Right atrium auricular region (tissue), 2 donors: ENCODE measurements around the gene LCLAT1. TPM values are rescaled to one million over a fixed set of nuclear protein-coding genes. Genes with fewer than 3 reads are reported as not detected.

Experiments used
- DNase-seq: peaks from one replicate; pipeline ENCODE4 v3.0.0-alpha.2; 2019; ENCODE audit warnings: low spot score
- H3K27ac ChIP-seq, 2 donors: fragments of 200-600 bp; sonication (generic); 1 replicate in 1 of 2; 2 replicates in 1 of 2; pipeline ENCODE4 v1.5.1; 2016 to 2019
- H3K27me3 ChIP-seq, 2 donors: fragments of 200-600 bp; sonication (generic); one replicate each; pipeline versions ENCODE4 v1.5.1 to v1.6.0; 2017 to 2019
- H3K36me3 ChIP-seq: fragments of 200-600 bp; sonication (generic); one replicate; pipeline ENCODE4 v1.5.1; 2016
- H3K4me1 ChIP-seq, 2 donors: fragments of 200-600 bp; sonication (generic); one replicate each; pipeline versions ENCODE4 v1.5.1 to v1.6.0; 2017 to 2019
- H3K4me3 ChIP-seq, 2 donors: fragments of 200-600 bp; sonication (generic); 1 replicate in 1 of 2; 2 replicates in 1 of 2; pipeline ENCODE4 v1.5.1; 2017 to 2019; ENCODE audit warnings: mild to moderate bottlenecking in 1 of 2, moderate library complexity in 1 of 2
- H3K9me3 ChIP-seq, 2 donors: fragments of 200-600 bp; sonication (generic); one replicate each; pipeline ENCODE4 v1.5.1; 2019
- total RNA-seq, 2 donors: library from RNA; depleted of rRNA; stranded (reverse); fragments of >200 nt; gene quantifications; one replicate each; pipeline ENCODE4 v1.1.0, GENCODE V29; 2016
- TF ChIP-seq, protein P1 (sequence below), 2 donors: fragments of 200-600 bp; sonication (generic); IDR thresholded peaks; one replicate each; pipeline ENCODE4 v1.5.1; 2019; ENCODE audit warnings: antibody characterized with exemption in 2 of 2

The LCLAT1 gene
- total RNA-seq, 2 donors from 2014 or later: 13.2 to 14.3 TPM

DNA sequence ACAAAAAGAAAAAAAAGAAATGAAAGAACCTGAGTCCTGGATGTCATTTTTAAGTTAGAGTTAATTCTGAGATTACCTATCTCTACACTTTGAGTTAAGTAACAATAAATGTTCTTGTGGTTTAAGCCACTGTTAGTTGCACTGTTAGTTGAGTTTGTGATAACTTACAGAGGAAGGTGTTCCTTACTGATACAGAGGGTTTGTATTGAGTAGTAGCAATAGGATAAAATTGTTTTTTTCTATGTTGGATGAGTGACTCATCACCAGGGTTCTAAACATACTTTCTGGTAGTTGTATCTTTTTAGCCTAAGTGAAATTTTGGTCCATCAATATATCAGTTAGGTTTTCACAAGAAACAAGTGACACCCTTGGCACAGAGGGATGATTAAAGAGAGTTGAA is 4.0 kb upstream of the LCLAT1 start:
- Histone ChIP-seq H3K27me3 (no peaks in the 10 kb centered on the region), H3K4me3 (no peak overlapping the region), H3K9me3 (no peaks in the 10 kb centered on the region), H3K27ac (no peak overlapping the region), H3K36me3 (no peaks in the 10 kb centered on the region), H3K4me1 (peaks cover 0 to 16% of the 10 kb centered on the region in 2 donors)
- TF ChIP-seq, protein P1, sequence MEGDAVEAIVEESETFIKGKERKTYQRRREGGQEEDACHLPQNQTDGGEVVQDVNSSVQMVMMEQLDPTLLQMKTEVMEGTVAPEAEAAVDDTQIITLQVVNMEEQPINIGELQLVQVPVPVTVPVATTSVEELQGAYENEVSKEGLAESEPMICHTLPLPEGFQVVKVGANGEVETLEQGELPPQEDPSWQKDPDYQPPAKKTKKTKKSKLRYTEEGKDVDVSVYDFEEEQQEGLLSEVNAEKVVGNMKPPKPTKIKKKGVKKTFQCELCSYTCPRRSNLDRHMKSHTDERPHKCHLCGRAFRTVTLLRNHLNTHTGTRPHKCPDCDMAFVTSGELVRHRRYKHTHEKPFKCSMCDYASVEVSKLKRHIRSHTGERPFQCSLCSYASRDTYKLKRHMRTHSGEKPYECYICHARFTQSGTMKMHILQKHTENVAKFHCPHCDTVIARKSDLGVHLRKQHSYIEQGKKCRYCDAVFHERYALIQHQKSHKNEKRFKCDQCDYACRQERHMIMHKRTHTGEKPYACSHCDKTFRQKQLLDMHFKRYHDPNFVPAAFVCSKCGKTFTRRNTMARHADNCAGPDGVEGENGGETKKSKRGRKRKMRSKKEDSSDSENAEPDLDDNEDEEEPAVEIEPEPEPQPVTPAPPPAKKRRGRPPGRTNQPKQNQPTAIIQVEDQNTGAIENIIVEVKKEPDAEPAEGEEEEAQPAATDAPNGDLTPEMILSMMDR (IDR thresholded peaks at IDR 0.05): no peak
- no peak for DNase-seq

DNA sequence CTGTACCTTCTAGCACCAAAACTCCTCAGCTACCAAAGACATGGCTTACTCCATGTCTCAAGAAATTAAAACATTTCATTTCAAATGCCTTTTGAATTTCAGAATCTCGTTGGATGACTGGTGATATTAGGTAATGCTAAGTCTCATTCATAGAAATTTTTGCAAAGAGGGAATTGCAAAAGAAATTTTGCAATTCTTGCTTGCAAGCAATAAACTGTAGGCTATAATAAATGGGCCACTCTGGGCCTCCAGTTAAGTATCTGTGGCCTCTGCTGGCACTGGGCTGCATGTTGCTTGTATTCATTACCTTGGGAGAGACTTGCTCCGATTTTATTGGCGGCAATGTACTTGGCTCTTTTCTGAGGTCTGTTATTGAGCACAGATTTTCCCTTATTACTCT is 2.8 kb upstream of the LCLAT1 start:
- no peaks in the 10 kb centered on the region for H3K36me3 ChIP-seq
- peaks cover 0 to 19% of the 10 kb centered on the region in 2 donors for H3K4me1 ChIP-seq
- no peak for DNase-seq
- TF ChIP-seq, protein P1 (IDR thresholded peaks at IDR 0.05): no peak
- H3K9me3 ChIP-seq: no peaks in the 10 kb centered on the region
- H3K27ac ChIP-seq: no peak overlapping the region
- H3K27me3 ChIP-seq: no peaks in the 10 kb centered on the region
- H3K4me3 ChIP-seq: no peak overlapping the region

DNA sequence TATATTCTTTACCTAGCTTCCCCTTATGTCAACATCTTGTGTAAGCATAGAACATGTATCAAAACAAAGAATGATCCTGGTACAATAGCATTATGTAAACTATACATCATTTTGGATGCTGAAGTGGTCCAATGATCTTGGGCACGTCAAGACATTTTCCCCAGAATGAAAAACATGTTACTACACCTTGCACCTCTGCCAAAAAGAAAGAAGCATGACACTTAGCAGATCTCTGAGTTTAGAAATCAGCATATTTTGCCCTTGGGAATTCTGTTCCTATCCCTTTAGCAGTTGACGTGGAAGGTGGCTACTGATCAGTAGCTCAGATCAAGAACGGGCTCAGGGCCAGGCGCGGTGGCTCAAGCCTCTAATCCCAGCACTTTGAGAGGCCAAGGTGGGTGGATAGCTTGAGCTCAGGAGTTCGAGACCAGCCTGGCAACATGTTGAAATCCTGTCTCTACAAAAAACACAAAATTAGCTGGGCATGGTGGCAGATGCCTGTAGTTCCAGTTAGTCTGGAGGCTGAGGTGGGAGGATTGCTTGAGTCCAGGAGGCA is 1.7 kb upstream of the LCLAT1 start:
- no peak for DNase-seq
- H3K9me3 ChIP-seq: no peaks in the 10 kb centered on the region
- TF ChIP-seq, protein P1 (IDR thresholded peaks at IDR 0.05): no peak
- H3K27ac ChIP-seq: no peak overlapping the region
- peaks cover 0 to 19% of the 10 kb centered on the region in 2 donors for H3K4me1 ChIP-seq
- H3K27me3 ChIP-seq: no peaks in the 10 kb centered on the region
- H3K36me3 ChIP-seq: no peaks in the 10 kb centered on the region
- no peak overlapping the region for H3K4me3 ChIP-seq

DNA sequence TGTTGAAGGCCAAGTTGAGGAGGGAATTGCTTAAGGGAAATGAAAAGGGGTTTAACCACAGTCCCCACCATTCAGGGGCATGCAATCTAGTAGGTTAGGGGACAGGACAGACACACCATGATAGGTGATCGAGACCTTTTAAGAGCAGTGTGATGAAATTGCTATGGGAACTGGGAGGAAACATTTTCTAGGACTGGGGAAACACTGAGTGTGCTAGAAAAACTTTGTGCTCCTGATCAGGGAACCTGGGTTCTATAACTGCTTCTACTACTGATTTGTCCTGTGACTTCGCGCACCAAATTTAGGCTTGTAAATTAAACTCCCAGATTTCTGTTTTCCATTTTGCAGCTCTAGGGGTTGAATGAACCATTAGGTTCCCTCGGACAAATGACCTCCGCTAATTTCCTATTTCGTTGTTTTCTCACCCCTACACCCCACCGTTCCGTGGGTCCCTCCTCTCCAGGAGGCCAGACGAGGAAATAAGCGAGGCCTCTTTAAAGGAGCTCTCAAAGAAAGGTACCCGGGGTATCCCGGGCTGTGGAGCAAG is 371 bp upstream of the LCLAT1 start:
- Histone ChIP-seq H3K36me3 (no peaks in the 10 kb centered on the region), H3K4me3 (peak overlapping the region; percentile 84 to 88), H3K27me3 (no peaks in the 10 kb centered on the region), H3K27ac (peak overlapping the region; percentile 79 to 83), H3K4me1 (peaks cover 0 to 19% of the 10 kb centered on the region in 2 donors), H3K9me3 (no peaks in the 10 kb centered on the region)
- no peak for DNase-seq
- TF ChIP-seq, protein P1 (IDR thresholded peaks at IDR 0.05): no peak

DNA sequence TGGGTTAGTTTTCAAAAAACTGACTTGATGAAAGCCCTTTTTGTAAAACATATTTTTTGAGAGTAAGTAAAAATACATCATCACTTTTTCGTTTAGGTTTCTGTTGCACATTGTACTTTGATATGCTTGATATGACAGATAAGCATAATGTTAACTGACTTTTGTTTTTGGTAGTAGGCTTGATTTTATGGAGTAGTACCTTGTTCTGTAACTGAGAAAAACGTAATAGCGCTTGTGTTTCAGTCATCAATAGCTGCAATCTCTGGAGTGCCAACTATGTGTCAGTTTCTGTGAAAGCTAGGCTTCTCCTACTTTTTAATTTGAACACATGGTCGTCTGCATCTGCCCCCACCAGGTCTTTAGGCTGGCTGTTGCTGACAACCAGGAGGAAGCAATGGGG is 1.3 kb downstream of the LCLAT1 start:
- Histone ChIP-seq H3K4me1 (peaks cover 0 to 19% of the 10 kb centered on the region in 2 donors), H3K27me3 (no peaks in the 10 kb centered on the region), H3K4me3 (no peak overlapping the region), H3K36me3 (no peaks in the 10 kb centered on the region), H3K9me3 (no peaks in the 10 kb centered on the region), H3K27ac (no peak overlapping the region)
- TF ChIP-seq, protein P1 (IDR thresholded peaks at IDR 0.05): no peak
- DNase-seq: no peak

DNA sequence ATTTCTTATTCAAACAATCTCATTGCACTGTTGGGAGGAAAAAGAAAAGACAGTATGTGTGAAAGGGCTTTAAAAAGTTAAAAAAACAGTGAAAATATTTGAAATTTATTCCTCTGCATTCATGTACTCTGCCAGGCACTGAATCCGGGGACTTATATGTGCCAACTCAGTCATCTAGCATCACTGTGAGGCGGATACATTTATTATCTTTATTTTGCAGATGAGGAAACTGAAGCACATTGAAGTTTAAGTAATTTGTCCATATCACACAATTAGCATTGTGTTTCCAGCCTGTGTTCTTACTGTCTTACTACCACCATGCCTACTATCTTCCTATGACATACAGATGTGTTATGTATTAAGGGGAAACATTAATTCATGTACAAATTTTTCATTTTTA is 1.8 kb downstream of the LCLAT1 start:
- Histone ChIP-seq H3K27ac (no peak overlapping the region), H3K4me1 (peaks cover 0 to 19% of the 10 kb centered on the region in 2 donors), H3K36me3 (no peaks in the 10 kb centered on the region), H3K27me3 (no peaks in the 10 kb centered on the region), H3K4me3 (no peak overlapping the region), H3K9me3 (no peaks in the 10 kb centered on the region)
- TF ChIP-seq, protein P1 (IDR thresholded peaks at IDR 0.05): no peak
- DNase-seq: no peak
